GM19043 (cell line): ENCODE measurements around the gene KRT9.
"Not testable (repeated sequence)": the region's sequence is repeated elsewhere in the genome, so short reads cannot be mapped to it uniquely, and the experiment has no call there.

Experiments used
- ATAC-seq: cut with Tn5 transposase; IDR thresholded peaks from one replicate; pipeline ENCODE4 v1.9.1; 2021; ENCODE audit warnings: low read depth; ENCODE audit not compliant: unreplicated experiment

Gene KRT9, protein sequence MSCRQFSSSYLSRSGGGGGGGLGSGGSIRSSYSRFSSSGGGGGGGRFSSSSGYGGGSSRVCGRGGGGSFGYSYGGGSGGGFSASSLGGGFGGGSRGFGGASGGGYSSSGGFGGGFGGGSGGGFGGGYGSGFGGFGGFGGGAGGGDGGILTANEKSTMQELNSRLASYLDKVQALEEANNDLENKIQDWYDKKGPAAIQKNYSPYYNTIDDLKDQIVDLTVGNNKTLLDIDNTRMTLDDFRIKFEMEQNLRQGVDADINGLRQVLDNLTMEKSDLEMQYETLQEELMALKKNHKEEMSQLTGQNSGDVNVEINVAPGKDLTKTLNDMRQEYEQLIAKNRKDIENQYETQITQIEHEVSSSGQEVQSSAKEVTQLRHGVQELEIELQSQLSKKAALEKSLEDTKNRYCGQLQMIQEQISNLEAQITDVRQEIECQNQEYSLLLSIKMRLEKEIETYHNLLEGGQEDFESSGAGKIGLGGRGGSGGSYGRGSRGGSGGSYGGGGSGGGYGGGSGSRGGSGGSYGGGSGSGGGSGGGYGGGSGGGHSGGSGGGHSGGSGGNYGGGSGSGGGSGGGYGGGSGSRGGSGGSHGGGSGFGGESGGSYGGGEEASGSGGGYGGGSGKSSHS

DNA sequence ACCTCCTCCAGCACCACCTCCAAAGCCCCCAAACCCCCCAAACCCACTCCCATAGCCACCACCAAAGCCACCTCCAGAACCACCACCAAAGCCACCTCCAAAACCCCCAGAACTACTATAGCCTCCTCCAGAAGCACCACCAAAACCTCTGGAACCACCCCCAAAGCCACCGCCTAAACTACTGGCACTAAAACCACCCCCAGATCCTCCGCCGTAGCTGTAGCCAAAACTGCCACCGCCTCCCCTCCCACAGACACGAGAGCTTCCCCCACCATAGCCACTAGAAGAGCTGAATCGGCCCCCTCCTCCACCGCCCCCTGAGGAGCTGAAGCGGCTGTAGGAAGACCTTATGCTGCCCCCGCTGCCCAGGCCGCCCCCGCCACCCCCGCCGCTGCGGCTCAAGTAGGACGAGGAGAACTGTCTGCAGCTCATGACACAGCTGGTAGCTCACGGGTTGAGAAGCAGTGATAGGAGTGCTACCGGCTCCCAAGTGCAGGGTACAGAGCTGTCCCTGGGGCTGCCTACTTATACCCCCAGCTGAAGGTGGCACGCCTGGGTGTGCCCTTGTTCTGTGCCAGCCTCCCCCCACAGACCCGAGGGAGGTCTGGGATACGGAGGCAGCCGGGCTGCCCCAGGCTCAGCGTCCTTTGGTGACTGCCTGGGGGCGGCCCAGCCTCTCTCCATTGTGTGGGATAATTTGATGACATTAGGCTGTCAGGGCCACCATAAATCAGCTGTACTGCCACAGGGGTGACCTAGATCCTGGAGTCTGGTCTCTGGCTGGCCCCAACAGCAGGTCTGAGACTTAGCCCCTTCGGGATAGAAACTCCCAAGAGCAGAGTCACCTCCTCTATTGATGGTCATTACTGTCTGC lies at the start of gene KRT9:
Gene KRT9, minus strand, starts transcription at position 499 of the 874 bp plus-strand sequence. Its CDS starts 67 bp downstream, at position 432.
- no peak for ATAC-seq

DNA sequence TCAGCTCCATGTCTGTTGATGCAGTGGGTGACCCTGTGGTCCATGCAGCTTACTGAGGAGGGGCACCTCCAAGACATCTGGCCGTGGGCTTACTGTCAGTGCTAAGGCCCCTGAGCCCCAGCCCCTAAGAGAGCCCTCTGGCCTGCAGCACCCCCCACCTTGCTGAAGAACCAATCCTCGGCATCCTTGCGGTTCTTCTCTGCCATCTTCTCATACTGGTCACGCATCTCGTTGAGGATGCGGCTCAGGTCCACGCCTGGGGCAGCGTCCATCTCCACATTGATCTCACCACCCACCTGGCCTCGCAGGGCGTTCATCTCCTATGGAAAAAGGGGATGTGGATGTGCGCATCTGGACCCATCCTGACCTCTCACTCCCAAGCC lies 49.6 kb upstream of the KRT9 start:
- not testable (repeated sequence) for ATAC-seq

DNA sequence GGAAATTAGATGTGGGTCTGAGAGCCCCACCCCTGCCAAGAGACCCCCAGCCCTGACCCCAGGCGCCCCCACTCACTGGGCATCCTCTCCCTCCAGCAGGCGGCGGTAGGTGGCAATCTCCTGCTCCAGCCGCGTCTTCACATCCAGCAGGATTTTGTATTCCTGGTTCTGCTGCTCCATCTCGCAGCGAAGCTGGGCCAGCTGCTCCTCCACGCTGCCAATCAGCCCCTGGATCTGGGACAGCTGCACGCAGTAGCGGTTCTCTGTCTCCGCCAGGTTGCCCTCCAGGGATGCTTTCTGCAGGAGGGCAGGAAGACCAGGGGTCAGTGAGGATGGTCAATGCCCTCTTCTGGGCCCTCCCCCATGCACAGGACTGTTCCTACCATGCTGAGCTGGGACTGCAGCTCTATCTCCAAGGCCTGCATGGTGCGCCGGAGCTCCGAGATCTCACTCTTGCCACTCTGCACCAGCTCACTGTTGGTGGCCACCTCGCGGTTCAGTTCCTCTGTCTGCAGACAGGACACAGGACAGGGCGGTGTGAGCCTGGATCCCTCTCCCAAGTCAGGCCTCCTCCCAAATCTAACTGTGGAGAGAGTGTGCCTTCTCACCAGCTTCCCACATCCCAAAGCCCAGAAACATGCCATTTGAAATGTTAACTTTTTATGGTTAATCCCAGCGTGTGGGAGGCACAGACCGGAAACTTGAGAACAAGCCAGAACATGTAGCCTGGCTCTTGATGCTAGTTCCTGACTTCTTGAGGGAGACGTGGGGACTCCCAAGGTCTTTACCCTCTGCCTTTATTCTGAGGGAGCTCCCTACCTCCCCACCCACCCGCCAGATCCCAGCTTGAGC lies 49.0 kb upstream of the KRT9 start:
- ATAC-seq = no peak

DNA sequence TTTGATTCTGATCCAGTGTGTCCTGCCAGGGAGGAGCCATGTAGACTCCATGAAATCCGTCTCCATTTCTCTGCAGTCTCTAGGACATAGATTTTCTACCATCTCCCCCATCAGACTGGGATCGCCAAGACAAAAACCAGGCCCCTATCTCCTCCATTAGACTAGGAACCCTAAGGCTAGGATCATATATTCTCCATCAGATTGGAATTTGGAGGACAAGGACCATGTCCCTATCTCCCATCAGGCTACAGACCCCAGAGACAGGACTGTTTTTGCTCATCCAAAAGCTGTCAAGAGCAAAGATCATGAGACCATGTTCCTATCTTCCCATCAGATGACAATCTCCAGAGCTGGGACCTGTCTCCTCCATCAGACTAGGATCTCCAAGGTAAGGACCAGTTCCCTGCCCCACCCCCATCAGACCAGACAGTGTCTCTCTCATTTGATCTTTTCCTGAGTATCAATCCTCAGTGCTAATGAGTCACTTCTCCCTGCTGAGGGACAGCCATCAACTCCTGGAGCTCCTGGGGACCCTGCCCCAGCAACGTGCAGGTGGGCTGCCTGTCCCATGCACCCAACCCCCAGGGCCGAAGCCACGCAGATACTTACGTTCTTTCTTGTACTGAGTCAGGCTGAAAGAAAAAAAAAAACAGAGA lies 48.2 kb upstream of the KRT9 start:
- not testable (repeated sequence) for ATAC-seq

DNA sequence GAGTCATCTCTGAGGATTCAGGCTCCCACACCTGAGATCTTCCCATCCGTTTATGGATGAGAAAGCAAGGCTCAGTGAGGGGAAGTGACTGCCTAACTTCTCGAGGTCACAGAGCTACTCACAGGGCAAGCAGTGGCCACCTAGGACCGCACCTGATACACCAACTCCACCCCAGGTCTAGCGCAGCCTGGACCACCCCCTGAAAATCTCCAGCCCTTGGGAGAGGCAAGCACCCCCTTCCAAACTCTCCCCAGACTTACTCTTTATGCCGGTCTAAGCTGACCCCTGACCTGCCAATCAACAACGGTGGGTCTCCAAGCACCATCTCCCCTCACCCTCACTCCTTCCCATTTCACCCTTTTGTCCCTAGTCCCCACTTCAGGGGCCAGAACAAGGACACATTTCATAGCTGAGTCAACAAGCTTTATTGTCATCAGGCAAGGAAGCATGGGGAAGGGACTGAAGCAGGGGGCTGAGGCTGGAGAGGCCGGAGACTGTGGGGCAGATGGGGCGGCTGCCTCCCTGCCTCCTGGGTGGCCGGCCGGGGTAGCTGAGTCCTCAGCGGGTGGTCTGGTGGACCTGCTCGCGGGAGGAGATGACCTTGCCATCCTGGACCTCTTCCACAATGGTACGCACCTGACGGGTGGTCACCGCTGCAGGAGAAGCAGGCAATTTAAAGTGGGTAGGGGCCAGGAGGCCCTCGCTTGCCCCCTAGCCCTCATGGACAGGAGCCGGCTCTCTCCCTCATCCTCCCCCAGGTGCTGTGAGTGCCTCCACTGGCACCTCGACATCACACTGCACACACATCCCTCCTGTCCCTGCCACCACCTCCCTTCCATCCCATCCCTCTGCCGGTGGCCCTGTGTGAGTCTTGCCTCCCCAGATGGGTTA lies 47.4 kb upstream of the KRT9 start:
- no peak for ATAC-seq

DNA sequence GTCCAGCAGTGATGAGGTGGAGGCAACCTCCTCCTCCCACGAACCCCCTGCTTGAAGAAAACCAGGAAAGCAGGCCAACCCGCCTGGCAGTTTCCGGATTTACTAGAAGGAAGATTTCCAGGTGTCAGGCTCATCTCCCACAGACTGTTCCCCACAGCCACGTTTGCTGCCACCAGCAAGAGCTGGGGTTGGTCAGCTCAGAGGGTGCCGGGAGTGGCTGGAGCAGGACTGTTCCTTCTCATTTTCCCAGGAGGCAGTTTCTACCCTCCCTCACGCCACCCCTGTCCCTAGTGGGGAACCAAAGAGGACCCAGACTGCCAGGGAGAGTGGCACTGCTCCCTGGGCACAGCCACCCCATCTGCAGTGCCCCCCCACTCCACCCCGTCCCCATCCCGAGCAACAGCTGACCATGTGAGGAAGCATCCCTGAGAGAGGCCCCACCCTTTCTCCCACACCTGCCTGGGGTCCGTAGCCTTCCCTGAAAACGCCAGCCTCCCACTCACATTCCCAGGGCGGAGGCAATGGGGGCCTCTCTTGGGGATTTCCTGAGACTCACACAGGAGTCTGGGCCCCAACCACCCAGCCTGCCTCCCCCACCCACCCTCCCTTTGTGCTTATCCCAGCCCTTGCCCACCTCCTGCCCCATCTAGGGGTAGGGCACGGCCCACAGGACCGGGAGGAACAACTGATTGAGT lies 46.6 kb upstream of the KRT9 start:
- ATAC-seq = no peak

DNA sequence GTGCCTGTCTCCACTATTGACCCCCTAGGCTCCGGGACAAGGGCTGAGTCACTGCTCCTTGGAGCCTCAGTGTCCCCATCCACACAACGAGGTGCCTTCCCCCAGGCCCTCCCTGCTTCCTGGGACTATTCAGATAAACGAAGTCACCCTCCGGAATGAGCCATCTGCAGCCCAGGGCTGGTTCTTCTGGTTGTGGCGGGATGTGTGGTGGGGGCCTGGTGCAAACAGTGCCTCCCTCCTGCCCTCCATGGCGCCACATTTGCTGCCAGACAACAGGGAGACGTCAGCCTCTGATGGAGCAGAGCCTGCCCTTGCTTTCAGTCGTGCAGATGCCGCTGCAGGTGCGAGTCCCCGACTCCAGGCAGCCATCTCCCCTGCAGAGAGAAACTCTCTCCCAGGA lies 45.8 kb upstream of the KRT9 start:
- no peak for ATAC-seq

DNA sequence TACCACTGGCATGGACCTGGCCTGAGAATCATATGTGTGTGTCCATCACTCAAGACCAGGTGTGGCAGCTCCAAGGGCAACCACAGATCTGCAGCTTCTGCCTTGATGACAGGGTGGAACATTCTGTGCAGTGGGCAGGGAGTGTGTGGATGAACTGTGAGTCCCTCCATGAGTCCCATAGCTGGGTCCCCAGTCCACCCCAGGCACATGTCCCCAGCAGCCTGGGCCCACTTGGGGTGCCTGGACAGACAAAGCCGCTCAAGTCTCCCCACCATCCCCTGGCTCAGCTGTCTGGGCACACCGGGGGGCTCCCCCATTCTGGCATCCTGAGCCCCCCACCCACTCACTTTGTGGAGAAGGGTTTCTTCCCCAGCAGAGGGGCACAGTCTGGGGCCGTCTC lies 45.3 kb upstream of the KRT9 start:
- no peak for ATAC-seq

DNA sequence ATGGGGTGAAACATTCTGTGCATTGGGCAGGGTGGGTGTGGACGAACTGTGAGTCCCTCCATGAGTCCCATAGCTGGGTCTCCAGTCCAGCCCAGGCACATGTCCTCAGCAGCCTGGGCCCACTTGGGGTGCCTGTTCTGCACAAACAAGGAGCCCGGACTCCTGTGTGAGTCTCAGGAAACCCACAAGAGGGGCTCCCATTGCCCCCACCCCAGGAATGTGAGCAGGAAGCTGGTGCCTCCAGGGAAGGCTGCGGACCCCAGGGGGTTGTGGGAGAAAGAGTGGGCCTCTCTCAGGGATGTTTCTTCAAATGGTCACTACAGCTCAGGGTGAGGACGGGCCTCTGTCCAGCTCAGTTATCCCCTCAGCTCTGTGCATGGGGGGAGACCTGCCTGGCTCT lies 44.6 kb upstream of the KRT9 start:
- ATAC-seq = not testable (repeated sequence)

DNA sequence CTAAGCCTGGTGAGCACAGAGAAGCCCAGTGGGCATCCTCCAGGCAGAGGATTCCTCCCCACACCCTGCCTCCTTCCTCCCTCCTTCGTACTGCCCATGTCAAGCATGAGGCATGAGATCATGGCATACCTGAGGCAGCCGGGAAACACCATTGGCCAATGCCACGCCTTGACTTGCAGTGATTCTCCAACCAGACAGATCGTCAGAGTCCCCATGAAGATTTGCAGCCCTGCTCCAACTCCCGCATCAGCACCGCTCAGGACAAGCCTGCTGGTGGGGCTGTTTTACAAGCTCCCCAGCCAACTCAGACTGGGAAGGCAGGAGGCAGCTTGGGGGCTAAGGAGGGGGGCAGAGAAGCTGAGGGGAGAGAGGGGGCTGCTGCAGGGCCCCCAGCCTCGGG lies 43.6 kb upstream of the KRT9 start:
- no peak for ATAC-seq

DNA sequence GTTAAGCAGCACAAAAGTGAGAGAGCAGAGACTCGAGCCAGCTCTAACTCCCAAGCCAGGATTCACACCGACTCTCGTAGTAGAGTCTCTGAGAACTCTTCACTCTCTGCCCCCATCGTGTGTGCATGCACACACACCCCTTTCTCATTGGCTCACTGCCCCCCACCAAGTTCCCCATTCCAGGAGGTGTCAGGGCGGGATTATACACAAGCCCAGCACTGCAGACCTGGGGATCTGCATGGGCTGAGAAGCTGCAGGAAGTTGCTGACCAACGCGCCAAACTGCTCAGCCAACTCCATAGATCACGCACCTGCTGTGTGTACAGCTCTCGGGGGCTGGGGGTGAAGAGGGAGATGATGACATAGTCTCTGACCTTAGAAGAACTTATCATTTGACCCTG lies 42.9 kb upstream of the KRT9 start:
- not testable (repeated sequence) for ATAC-seq

DNA sequence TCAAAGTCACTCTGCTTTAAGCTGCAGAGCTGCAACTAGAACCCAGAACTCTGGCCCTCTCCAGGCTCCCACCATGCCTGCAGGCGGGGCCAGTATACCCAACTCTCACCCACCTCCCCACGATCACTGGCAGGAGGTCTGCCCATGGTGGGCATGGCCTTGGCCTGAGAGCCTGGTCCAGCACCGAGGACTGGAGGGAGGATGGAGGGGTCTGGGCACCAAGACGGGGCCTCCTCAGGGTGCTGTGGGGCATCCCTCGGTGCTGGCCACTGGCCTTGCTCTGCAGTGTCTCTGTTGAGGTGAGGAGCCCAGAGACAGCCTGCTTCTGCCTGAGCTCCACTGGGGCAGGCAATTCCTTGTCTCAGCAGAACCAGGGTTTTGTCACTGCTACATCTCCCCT lies 42.2 kb upstream of the KRT9 start:
- ATAC-seq = no peak

DNA sequence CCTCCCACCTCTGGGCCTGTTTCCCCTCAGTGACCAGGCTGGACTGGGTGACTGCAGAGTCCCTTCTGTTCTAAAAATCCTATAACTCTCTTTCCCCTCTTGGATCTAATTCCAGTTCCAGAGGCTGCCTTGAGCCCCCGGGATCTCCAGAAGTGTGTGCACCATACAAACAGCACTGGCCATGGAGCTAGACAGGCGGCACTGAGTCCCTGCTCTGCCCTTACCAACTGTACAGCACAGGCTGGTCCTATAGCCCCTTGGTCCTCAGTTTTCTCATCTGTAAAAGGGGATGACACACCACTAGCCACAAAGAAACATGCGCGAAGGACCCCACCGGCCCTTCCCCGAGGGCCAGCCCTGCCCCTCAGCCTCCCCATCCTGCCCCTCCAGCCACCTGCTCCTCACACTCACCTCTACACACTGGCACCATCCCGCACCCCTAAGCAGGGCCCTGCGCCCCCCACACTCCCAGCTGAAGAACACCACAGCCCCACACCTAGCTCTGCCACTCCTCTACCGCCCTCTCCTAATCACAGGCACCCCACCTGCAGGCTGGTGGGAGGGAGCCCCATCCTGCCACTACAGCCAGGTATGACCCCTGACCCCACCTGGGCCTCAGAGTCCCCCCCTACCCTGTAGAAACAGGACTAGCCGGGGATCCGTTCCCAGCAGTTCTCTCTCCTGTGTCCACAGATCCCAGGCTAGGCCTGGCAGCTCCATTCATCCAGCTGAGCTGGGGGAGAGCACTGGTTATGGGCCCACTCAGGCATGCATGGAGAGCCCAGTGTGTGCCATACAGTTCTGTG lies 41.6 kb upstream of the KRT9 start:
- no peak for ATAC-seq

DNA sequence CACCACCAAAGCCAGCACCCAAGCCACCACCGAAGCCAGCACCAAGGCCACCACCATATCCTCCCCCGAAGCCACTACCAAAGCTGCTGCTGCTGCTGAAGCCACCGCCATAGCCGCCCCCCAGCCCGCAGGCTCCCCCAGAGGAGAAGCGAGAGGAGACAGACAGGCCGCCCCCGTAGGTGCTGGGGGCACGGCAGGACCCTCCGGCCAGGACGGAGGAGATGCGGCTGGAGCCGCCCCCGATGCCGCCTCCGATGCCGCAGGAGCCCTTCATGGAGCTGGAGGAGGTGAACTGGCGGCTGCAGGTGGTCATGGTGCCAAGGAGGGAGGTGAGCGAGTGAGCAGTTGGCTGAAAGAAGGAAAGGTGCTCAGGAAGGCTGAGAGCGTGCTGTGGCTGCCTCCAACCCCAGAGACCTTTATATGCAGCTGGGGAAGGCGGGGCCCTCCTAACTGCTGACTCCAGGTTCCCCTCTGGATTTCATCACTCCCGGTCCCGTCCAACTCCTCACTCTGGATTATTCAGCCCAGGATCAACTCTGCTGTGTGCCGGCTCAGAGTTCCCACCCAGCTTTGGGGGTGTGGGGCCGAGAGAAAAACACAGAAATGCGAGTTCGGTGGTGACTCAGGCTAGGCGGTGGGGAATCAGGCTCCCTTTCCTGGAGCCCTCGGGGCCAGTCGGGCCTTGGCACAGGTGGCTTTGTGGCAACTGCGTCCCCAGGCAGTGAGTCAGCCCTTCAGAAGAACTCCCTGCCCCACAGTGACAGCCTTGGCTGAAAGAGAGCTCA lies 40.7 kb upstream of the KRT9 start, which contains the start of gene KRT16:
Gene KRT16, minus strand, starts transcription at position 392 of the 785 bp plus-strand sequence. Its CDS starts 79 bp downstream, at position 313.
- ATAC-seq = not testable (repeated sequence)

DNA sequence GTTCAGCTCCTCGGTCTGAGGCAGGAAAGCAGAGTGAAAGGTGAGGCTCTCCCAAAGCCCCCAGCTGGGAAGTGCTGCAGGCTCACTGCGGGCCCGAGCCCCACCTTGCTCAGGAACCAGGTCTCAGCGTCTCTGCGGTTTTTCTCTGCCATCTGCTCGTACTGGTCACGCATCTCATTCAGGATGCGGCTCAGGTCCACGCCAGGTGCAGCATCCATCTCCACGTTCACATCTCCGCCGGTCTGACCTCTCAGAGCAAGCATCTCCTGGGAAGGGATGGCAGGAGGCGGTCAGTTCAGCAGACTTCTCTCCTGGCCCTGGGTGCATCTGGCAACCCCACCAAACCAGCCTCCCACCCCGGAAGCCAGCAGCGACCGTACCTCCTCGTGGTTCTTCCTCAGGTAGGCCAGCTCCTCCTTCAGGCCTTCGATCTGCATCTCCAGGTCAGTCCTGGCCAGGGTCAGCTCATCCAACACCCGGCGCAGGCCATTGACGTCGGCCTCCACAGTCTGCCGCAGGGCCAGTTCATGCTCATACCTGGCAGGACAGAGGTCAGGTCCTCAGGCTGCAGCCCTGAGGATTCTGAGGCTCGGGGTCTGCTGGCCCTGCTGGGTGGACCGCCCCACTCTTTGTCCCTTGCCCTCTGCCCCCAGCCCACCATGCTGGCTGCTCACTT lies 39.2 kb upstream of the KRT9 start:
- no peak for ATAC-seq

DNA sequence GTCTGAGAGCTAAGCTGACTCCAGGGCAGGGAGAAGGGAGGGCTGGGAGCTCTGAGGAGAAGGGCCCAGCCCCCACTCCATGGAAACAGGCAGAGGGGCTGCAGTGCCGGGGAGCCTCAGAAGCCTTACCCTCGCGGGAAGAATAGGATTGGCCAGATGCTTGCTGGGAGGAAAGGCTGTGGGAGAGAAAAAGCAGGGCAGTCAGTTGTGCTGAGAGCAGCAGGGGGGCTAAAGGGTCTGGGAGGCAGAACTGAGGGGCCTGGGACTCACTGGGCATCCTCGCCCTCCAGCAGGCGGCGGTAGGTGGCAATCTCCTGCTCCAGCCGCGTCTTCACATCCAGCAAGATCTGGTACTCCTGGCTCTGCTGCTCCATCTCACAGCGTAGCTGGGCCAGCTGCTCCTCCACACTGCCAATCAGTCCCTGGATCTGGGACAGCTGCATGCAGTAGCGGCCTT lies 38.2 kb upstream of the KRT9 start:
- not testable (repeated sequence) for ATAC-seq
